IMR-90 (cell line): ENCODE measurements around the gene NAA80. TPM values are rescaled to one million over a fixed set of nuclear protein-coding genes. Genes with fewer than 3 reads are reported as not detected.

Experiments used
- ATAC-seq: fragments of 200-7000 bp; cut with Tn5 transposase; 2 replicates; pipeline ENCODE4 v1.9.1; 2020; ENCODE audit warnings: low read depth, mild to moderate bottlenecking, moderate library complexity
- BruUV-seq: library from RNA; stranded (reverse); fragments of 400-500 nt; replicated peaks from 2 replicates; lab custom pipeline; 2021; lab: Mats Ljungman, UMichigan
- CTCF ChIA-PET: fragments of 300-600 bp; formaldehyde crosslinking; extraction: SDS; loops from one replicate; lab custom pipeline; 2021; ENCODE audit warnings: antibody characterized with exemption; lab: Yijun Ruan, JAX
- POLR2A ChIA-PET: fragments of 300-600 bp; sonication (Branson Sonifier 250); formaldehyde crosslinking; loops from one replicate; lab custom pipeline; 2022; ENCODE audit warnings: antibody characterized with exemption; ENCODE audit not compliant: unreplicated experiment; lab: Charles Lee
- DNase-seq: peaks from one replicate; pipeline ENCODE4 v3.0.0; 2013
- H2AFZ ChIP-seq: replicated peaks from 2 replicates; pipeline ENCODE3; 2013; ENCODE audit warnings: low read length, mild to moderate bottlenecking; ENCODE audit not compliant: poor library complexity
- H2AK5ac ChIP-seq: 2 replicates; pipeline ENCODE4 v1.6.1; 2013; ENCODE audit warnings: low read depth, low read length, inconsistent platforms
- H2AK9ac ChIP-seq: replicated peaks from 2 replicates; pipeline ENCODE3; 2013; ENCODE audit warnings: mild to moderate bottlenecking, low read depth, low read length, moderate library complexity; ENCODE audit not compliant: poor library complexity
- H2BK120ac ChIP-seq: 2 replicates; pipeline ENCODE4 v1.6.1; 2013; ENCODE audit warnings: low read depth, low read length, inconsistent platforms
- H2BK15ac ChIP-seq: 3 replicates; pipeline ENCODE4 v1.6.1; 2013; ENCODE audit warnings: low read depth, low read length, inconsistent platforms
- H2BK20ac ChIP-seq: 2 replicates; pipeline ENCODE4 v1.6.1; 2013; ENCODE audit warnings: low read depth, mild to moderate bottlenecking, inconsistent platforms, low read length, moderate library complexity
- H2BK5ac ChIP-seq: 2 replicates; pipeline ENCODE4 v1.6.1; 2013; ENCODE audit warnings: mild to moderate bottlenecking, low read depth, low read length, inconsistent platforms; ENCODE audit not compliant: poor library complexity, severe bottlenecking
- H3K14ac ChIP-seq: replicated peaks from 2 replicates; pipeline ENCODE4 v1.6.1; 2013; ENCODE audit warnings: low read depth, low read length, inconsistent platforms
- H3K18ac ChIP-seq: 2 replicates; pipeline ENCODE4 v1.6.1; 2013; ENCODE audit warnings: low read depth, low read length, control low read depth
- H3K23ac ChIP-seq: 2 replicates; pipeline ENCODE4 v1.6.1; 2013; ENCODE audit warnings: low read depth, low read length, inconsistent platforms
- H3K27ac ChIP-seq: 2 replicates; pipeline ENCODE4 v1.5.1; 2013; ENCODE audit warnings: mild to moderate bottlenecking, control low read depth, low read length; ENCODE audit not compliant: insufficient read depth
- H3K27me3 ChIP-seq: 2 replicates; pipeline ENCODE4 v1.6.1; 2013; ENCODE audit warnings: low read length; ENCODE audit not compliant: control insufficient read depth, insufficient read depth
- H3K36me3 ChIP-seq: 2 replicates; pipeline ENCODE4 v1.6.1; 2013; ENCODE audit warnings: low read length, mixed read lengths; ENCODE audit not compliant: control insufficient read depth, insufficient read depth
- H3K4ac ChIP-seq: 2 replicates; pipeline ENCODE4 v1.6.1; 2013; ENCODE audit warnings: low read depth, low read length, inconsistent platforms
- H3K4me1 ChIP-seq: 2 replicates; pipeline ENCODE4 v1.6.1; 2013; ENCODE audit warnings: low read length, mixed read lengths; ENCODE audit not compliant: control insufficient read depth, insufficient read depth
- H3K4me2 ChIP-seq: 2 replicates; pipeline ENCODE4 v1.6.1; 2013; ENCODE audit warnings: low read depth, mild to moderate bottlenecking, control low read depth, low read length, moderate library complexity
- H3K4me3 ChIP-seq: 2 replicates; pipeline ENCODE4 v1.5.1; 2013; ENCODE audit warnings: low read depth, mild to moderate bottlenecking, control low read depth, low read length, moderate library complexity; ENCODE audit not compliant: insufficient read depth
- H3K56ac ChIP-seq: 2 replicates; pipeline ENCODE4 v1.6.1; 2013; ENCODE audit warnings: low read length, inconsistent platforms; ENCODE audit not compliant: insufficient read depth; ENCODE audit errors: extremely low read depth
- H3K79me1 ChIP-seq, 2 experiments: 2 replicates each; pipeline ENCODE4 v1.6.1; 2013; ENCODE audit warnings: low read length in 2 of 2, inconsistent platforms in 1 of 2, low read depth in 1 of 2
- H3K9ac ChIP-seq: 2 replicates; pipeline ENCODE4 v1.6.1; 2013; ENCODE audit warnings: low read depth, low read length, control low read depth
- H3K9me1 ChIP-seq: 2 replicates; pipeline ENCODE4 v1.6.1; 2013; ENCODE audit warnings: low read length, inconsistent platforms; ENCODE audit not compliant: insufficient read depth
- H3K9me3 ChIP-seq: 2 replicates; pipeline ENCODE4 v1.6.1; 2013; ENCODE audit warnings: low read length; ENCODE audit not compliant: control insufficient read depth, insufficient read depth
- H4K20me1 ChIP-seq: 2 replicates; pipeline ENCODE4 v1.6.1; 2013; ENCODE audit warnings: low read length, inconsistent platforms; ENCODE audit not compliant: insufficient read depth
- H4K5ac ChIP-seq: 2 replicates; pipeline ENCODE4 v1.6.1; 2013; ENCODE audit warnings: mild to moderate bottlenecking, low read depth, low read length, control low read depth
- H4K8ac ChIP-seq, 2 experiments: 2 replicates each; pipeline ENCODE4 v1.6.1; 2013; ENCODE audit warnings: low read depth in 2 of 2, low read length in 2 of 2, control low read depth in 1 of 2, inconsistent platforms in 1 of 2
- H4K91ac ChIP-seq: 2 replicates; pipeline ENCODE4 v1.6.1; 2013; ENCODE audit warnings: low read depth, low read length, inconsistent platforms; ENCODE audit not compliant: insufficient read depth
- CHD1 ChIP-seq: IDR thresholded peaks from 2 replicates; pipeline ENCODE4 v1.6.1; 2012; ENCODE audit warnings: low read depth, low read length, improper control_type of control experiment
- MXI1 ChIP-seq: IDR thresholded peaks from 2 replicates; pipeline ENCODE4 v1.6.1; 2012; ENCODE audit warnings: low read depth, mild to moderate bottlenecking, low read length, moderate library complexity, borderline replicate concordance
- WGBS, 2 experiments: methylation state at CpG; one replicate each; pipeline versions ENCODE4 v1.1.5 to v1.1.7; 2013; ENCODE audit warnings: missing lambda C conversion rate in 2 of 2; ENCODE audit not compliant: insufficient read length in 1 of 2; ENCODE audit errors: extremely low coverage in 2 of 2; 5-methylcytosine and 5-hydroxymethylcytosine counted together
- dilution Hi-C: fragments of 300-500 bp; cut with HindIII; formaldehyde crosslinking; loops from one replicate; pipeline ENCODE4 v1.14.3; 2018; ENCODE audit warnings: low sequenced_read_pairs; ENCODE audit not compliant: unreplicated experiment
- in situ Hi-C: fragments of 300-500 bp; cut with MboI; formaldehyde crosslinking; loops from 3 replicates; pipeline ENCODE4 v1.14.3; 2019; ENCODE audit warnings: low sequenced_read_pairs, inconsistent platforms, mixed read lengths
- intact Hi-C: fragments of 100-400 bp; cut with micrococcal nuclease; formaldehyde crosslinking; loops from 2 replicates; pipeline ENCODE4 v1.10.0; 2022
- polyA plus RNA-seq, 3 experiments: library from polyadenylated mRNA; depleted of rRNA; stranded (reverse); fragments of >200 nt; gene quantifications; 2 replicates each; pipeline ENCODE4 v1.2.3, GENCODE V29; 2012; ENCODE audit warnings: low replicate concordance in 1 of 3
- total RNA-seq: library from RNA; depleted of rRNA; stranded (reverse); fragments of >200 nt; gene quantifications from 2 replicates; pipeline ENCODE4 v1.2.3, GENCODE V29; 2012
- TF ChIP-seq, protein P1 (sequence below): fragments of 150-350 bp; IDR thresholded peaks from 2 replicates; pipeline ENCODE4 v1.6.1; 2016; ENCODE audit warnings: low read depth, mild to moderate bottlenecking, low read length, moderate library complexity, borderline replicate concordance

The NAA80 gene
- total and polyA plus RNA-seq, 2 of the 4 experiments (the other 2 are of a cell fraction), result 5.0 to 14.4 TPM

GRCh38 chr3:50278880-50279224, 20.4 kb downstream of the NAA80 start, which contains the start of gene LSMEM2:
Gene LSMEM2, plus strand, starts transcription at chr3:50279087. Its CDS starts 27 bp downstream, at chr3:50279114.
- dilution Hi-C loops, result no loop called here
- H2AFZ ChIP-seq, result no peak within 1 kb of the TSS

More at GRCh38 chr3:50278880-50279224, 20.4 kb downstream of the NAA80 start, which contains the start of gene LSMEM2:
- H2BK5ac ChIP-seq, result no peak within 1 kb of the TSS
- H4K5ac ChIP-seq, result no peak within 1 kb of the TSS
- H3K18ac ChIP-seq, result no peak within 1 kb of the TSS
- no peaks in the 10 kb centered on the region for H3K9me3 ChIP-seq
- H2BK20ac ChIP-seq, result no peak within 1 kb of the TSS
- intact Hi-C loops (no loop called here), in situ Hi-C loops (no loop called here)
- H3K27ac ChIP-seq, result no peak within 1 kb of the TSS
- no TSS peak for BruUV-seq
- WGBS, 2 experiments, result no CpG with 5 or more reads among the region's 2 CpGs
- no peaks in the 10 kb centered on the region for H3K9me1 ChIP-seq
- no peak within 1 kb of the TSS for H4K91ac ChIP-seq
- no peak for DNase-seq
- no peak within 1 kb of the TSS for H3K4me3 ChIP-seq
- H3K4me1 ChIP-seq, result no peaks in the 10 kb centered on the region
- H4K20me1 ChIP-seq, result no peaks in the 10 kb centered on the region
- H2AK5ac ChIP-seq, result 0 out of 2 replicates have a peak within 1 kb of the TSS, but pooled peaks have one; percentile 5
- H2BK120ac ChIP-seq, result no peak within 1 kb of the TSS
- TF ChIP-seq, protein P1, sequence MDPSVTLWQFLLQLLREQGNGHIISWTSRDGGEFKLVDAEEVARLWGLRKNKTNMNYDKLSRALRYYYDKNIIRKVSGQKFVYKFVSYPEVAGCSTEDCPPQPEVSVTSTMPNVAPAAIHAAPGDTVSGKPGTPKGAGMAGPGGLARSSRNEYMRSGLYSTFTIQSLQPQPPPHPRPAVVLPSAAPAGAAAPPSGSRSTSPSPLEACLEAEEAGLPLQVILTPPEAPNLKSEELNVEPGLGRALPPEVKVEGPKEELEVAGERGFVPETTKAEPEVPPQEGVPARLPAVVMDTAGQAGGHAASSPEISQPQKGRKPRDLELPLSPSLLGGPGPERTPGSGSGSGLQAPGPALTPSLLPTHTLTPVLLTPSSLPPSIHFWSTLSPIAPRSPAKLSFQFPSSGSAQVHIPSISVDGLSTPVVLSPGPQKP, result no peak
- TF ChIP-seq MXI1 (no peak), CHD1 (no peak)
- ChIA-PET POLR2A (no interaction called here), CTCF (no interaction called here)
- no peak within 1 kb of the TSS; the same call in 1 of the 2 replicates for H3K14ac ChIP-seq
- no peak within 1 kb of the TSS for H3K4ac ChIP-seq
- ATAC-seq, result peak; percentile 7; the same call in 1 of the 2 replicates
- H3K4me2 ChIP-seq, result no peak within 1 kb of the TSS
- peak within 1 kb of the TSS; percentile 88 for H2AK9ac ChIP-seq
- H3K36me3 ChIP-seq, result peaks cover 18% of the 10 kb centered on the region; the same call in 1 of the 2 replicates
- H3K23ac ChIP-seq, result no peak within 1 kb of the TSS
- H3K79me1 ChIP-seq, result no peaks in the 10 kb centered on the region
- H2BK15ac ChIP-seq, result no peak within 1 kb of the TSS
- no peak within 1 kb of the TSS for H4K8ac ChIP-seq
- no peaks in the 10 kb centered on the region for H3K27me3 ChIP-seq
- no peak within 1 kb of the TSS for H3K56ac ChIP-seq
- no peak within 1 kb of the TSS for H3K9ac ChIP-seq
